SU-DHL-6 (cell line): ENCODE results near the gene RASAL1.
A peak's percentile ranks its signal among the peaks of the same experiment; 100 is the strongest.

ENCODE experiments used
- H2AFZ ChIP-seq: fragments of 200-600 bp; sonication (generic); 2 replicates; pipeline ENCODE4 v1.6.1; 2014; ENCODE audit warnings: low read depth, mild to moderate bottlenecking, moderate library complexity, mixed read lengths, antibody characterized with exemption, low read length; ENCODE audit not compliant: severe bottlenecking
- H3F3A ChIP-seq: fragments of 200-600 bp; shearing (Covaris generic); 2 replicates; pipeline ENCODE4 v1.6.0; 2016; ENCODE audit warnings: antibody characterized with exemption, mild to moderate bottlenecking; ENCODE audit not compliant: insufficient read depth
- H3K27ac ChIP-seq: fragments of 200-600 bp; sonication (generic); 2 replicates; pipeline ENCODE4 v1.5.1; 2016; ENCODE audit warnings: low read depth, mild to moderate bottlenecking, low read length, moderate library complexity, mixed read lengths
- H3K27me3 ChIP-seq: fragments of 200-600 bp; sonication (generic), shearing (Covaris generic); 2 replicates; pipeline ENCODE4 v1.6.0; 2014; ENCODE audit warnings: mild to moderate bottlenecking, low read length
- H3K36me3 ChIP-seq: fragments of 200-600 bp; sonication (generic); 2 replicates; pipeline ENCODE4 v1.6.1; 2014; ENCODE audit warnings: mild to moderate bottlenecking, low read length, mixed read lengths
- H3K4me2 ChIP-seq: fragments of 300-600, 200-600 bp; shearing (Covaris generic), sonication (generic); 2 replicates; pipeline ENCODE4 v1.6.0; 2014; ENCODE audit warnings: low read length, low read depth, mild to moderate bottlenecking; ENCODE audit not compliant: poor library complexity, severe bottlenecking
- H3K4me3 ChIP-seq: fragments of 200-600 bp; sonication (generic); 2 replicates; pipeline ENCODE4 v1.5.1; 2014; ENCODE audit warnings: antibody characterized with exemption, low read length, mild to moderate bottlenecking, mixed read lengths; ENCODE audit not compliant: insufficient read depth, poor library complexity, severe bottlenecking
- H3K79me2 ChIP-seq: fragments of 200-600 bp; sonication (generic); 2 replicates; pipeline ENCODE4 v1.6.1; 2014; ENCODE audit warnings: mild to moderate bottlenecking, low read length, moderate library complexity; ENCODE audit not compliant: insufficient read depth
- H3K9ac ChIP-seq: fragments of 200-600 bp; sonication (generic); 2 replicates; pipeline ENCODE4 v1.7.0; 2014; ENCODE audit warnings: mild to moderate bottlenecking, low read length
- H3K9me2 ChIP-seq: fragments of 200-600 bp; sonication (generic); replicated peaks from 2 replicates; pipeline ENCODE4 v1.6.1; 2014; ENCODE audit warnings: low read length; ENCODE audit not compliant: insufficient read depth
- H3K9me3 ChIP-seq: fragments of 200-600 bp; sonication (generic); 2 replicates; pipeline ENCODE4 v1.6.1; 2014; ENCODE audit warnings: low read length, mixed read lengths; ENCODE audit not compliant: insufficient read depth
- H4K20me1 ChIP-seq: fragments of 200-600 bp; sonication (generic); 2 replicates; pipeline ENCODE4 v1.6.1; 2014; ENCODE audit warnings: low read depth, mild to moderate bottlenecking, antibody characterized with exemption, low read length, moderate library complexity, mixed read lengths
- CTCF ChIP-seq: fragments of 200-600 bp; sonication (generic); IDR thresholded peaks from one replicate; pipeline ENCODE4 v1.5.1; 2017; ENCODE audit warnings: antibody characterized with exemption, mild to moderate bottlenecking, low read length, moderate library complexity; ENCODE audit not compliant: insufficient read depth, poor library complexity, severe bottlenecking
- EZH2phosphoT487 ChIP-seq: fragments of 200-600 bp; sonication (generic), shearing (Covaris generic); conservative IDR thresholded peaks from 2 replicates; pipeline ENCODE4 v1.6.1; 2018; ENCODE audit warnings: mild to moderate bottlenecking, antibody characterized with exemption, low read length, moderate library complexity, mixed read lengths

The RASAL1 gene

DNA sequence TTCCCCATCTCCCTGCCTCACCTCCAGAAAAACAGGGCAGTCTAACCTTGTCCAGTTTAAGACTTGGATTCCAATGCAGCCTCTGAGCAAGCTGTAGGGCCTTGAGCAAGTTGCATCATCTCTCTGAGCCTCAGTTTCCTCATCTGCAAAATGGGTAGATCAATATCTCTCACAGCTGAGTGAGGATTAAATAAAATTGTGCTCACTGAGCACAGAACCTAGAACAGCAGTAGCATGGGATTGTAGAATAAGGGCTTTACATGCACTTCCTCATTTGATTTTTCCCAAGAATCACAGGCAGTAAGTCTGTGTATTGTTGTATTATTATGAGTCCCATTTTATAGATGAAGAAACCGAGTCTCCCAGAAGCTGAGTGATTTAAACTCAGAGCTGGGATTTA, 77.0 kb downstream of the RASAL1 start:
- Histone ChIP-seq H3K27ac (peak overlapping the region; percentile 99), H3F3A (peaks cover 72% of the 10 kb centered on the region), H4K20me1 (no peaks in the 10 kb centered on the region), H3K36me3 (peaks cover 27% of the 10 kb centered on the region), H3K9ac (peak overlapping the region; percentile 98), H3K9me3 (no peaks in the 10 kb centered on the region), H2AFZ (no peak overlapping the region), H3K27me3 (no peaks in the 10 kb centered on the region), H3K79me2 (peaks cover 94% of the 10 kb centered on the region), H3K9me2 (no peaks in the 10 kb centered on the region), H3K4me3 (peak overlapping the region; percentile 93), H3K4me2 (peak overlapping the region; percentile 99)
- TF ChIP-seq CTCF = no peak
- no peak for TF ChIP-seq EZH2phosphoT487

DNA sequence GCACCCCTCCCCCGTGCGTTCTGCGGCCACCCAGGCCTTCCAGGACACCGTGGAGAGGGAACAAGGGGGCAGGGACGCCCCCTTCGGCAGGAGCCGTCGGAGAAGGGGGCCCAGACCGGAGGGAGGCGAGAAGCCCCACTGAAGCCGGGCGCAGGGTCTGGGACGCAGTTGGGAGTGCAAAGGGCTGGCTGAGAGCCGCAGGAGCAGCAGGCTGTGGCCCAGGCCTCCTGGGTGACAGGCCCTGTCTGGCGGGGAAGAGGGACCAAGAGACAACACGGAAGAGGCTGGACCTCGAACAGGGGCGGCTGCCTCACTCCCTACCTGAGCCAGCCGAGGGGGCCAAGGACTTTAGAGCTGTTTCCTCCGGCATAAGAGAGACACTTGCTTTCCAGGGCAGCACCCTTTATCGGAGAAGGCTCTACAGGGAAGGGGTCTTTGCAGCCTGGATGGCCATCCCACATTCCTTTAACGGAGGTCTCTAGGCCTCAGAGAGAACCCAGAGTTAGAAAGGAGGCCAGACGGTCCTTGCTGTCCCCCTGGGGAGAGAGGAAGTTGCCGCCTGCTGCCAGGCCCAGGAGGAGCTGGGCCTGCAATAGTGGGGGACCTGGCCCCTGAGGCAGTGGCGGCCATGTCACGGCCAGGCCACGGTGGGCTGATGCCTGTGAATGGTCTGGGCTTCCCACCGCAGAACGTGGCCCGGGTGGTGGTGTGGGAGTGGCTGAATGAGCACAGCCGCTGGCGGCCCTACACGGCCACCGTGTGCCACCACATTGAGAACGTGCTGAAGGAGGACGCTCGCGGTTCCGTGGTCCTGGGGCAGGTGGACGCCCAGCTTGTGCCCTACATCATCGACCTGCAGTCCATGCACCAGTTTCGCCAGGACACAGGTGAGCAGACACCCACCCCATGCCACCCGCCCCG, 77.7 kb downstream of the RASAL1 start:
- Histone ChIP-seq H3K79me2 (peaks cover 87% of the 10 kb centered on the region), H3K9me2 (no peaks in the 10 kb centered on the region), H3K4me2 (peak overlapping the region; percentile 99), H3K4me3 (peak overlapping the region; percentile 93), H2AFZ (no peak overlapping the region), H3K9me3 (no peaks in the 10 kb centered on the region), H3F3A (peaks cover 69% of the 10 kb centered on the region), H4K20me1 (no peaks in the 10 kb centered on the region), H3K27me3 (no peaks in the 10 kb centered on the region), H3K36me3 (peaks cover 27% of the 10 kb centered on the region), H3K9ac (peak overlapping the region; percentile 98), H3K27ac (peak overlapping the region; percentile 99)
- TF ChIP-seq EZH2phosphoT487 (no peak), CTCF (no peak)

DNA sequence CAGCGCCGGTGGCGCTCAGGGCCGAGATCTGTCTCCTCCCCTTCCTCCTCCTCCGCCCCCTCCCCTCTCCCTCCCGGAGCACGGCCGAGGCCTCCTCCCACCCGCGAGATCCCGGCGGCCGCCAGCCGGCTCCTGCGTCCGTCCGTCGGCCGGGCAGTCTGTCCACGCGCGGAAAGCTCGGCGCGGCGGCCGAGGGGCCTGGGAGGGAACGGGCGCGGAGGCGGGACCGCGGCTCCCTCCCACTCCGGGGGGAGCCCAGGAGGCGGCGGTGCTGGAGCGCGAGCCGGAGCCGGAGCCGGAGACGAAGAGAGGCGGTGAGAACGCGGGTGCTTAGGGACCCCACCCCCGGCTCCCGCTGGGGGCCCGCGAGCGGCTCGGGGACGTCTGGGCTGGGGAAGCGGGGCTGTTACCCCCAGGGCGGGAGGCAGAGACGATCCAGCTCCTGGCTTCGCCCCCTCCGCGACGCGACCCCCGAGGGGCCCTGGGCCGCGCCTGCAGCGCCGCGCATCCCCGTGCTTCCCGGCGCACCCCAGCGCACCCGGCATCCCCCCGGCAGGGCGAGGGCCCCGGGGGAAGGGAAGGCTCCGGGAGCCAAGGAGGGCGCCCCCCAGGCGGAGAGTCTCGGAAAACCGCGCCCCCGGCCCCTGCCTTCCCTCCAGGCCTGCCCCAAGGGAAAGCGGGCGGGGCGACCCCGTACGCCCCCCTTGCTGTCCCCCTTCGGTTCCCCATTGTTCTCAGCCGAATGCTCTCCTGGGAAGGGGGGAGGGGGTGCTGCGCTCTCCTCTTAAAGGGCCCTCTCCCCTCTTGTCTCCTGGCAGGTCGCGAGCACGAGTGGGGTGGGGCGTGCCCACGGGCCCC, 78.7 kb downstream of the RASAL1 start, which contains the start of gene DTX1:
Gene DTX1 (plus strand): TSS at position 100 of the 858 bp plus-strand sequence. CDS start 1,463 bp downstream, outside the sequence.
- Histone ChIP-seq H4K20me1 (no peaks in the 10 kb centered on the region), H3K9me2 (no peaks in the 10 kb centered on the region), H3K36me3 (peaks cover 27% of the 10 kb centered on the region), H3K27me3 (no peaks in the 10 kb centered on the region), H3K27ac (peak within 1 kb of the TSS; percentile 99), H3K4me3 (peak within 1 kb of the TSS; percentile 93), H2AFZ (no peak within 1 kb of the TSS), H3K4me2 (peak within 1 kb of the TSS; percentile 99), H3K79me2 (peaks cover 77% of the 10 kb centered on the region), H3F3A (peaks cover 70% of the 10 kb centered on the region), H3K9me3 (no peaks in the 10 kb centered on the region), H3K9ac (peak within 1 kb of the TSS; percentile 98)
- TF ChIP-seq CTCF (no peak), EZH2phosphoT487 (no peak)
